ENCODE measurements around the gene ULK1.
"Not testable (repeated sequence)": the region's sequence is repeated elsewhere in the genome, so short reads cannot be mapped to it uniquely, and the experiment has no call there.

ULK1 gene

DNA sequence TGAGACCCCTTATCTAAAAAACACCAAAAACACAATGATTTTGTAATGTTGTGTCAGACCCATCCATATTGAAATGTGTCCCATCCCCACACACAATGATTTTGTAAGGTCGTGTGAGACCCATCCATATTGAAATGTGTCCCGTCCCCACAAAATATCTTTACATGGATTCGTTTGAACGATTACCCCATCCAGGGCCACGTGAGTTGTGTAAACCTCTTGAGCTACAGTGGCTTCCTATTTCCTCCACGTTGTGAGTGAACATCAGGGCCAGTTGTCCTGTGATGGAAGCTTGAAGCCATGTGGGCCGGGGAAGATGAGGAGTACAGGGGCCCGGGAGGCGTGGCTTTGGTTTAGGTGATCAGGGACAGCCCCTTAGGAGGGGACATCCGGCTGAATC lies 27.0 kb upstream of the ULK1 start:
- no peak overlapping the region for H3K4me3 Mint-ChIP-seq
- ATAC-seq (replicated peaks) (no peak), DNase-seq (no peak)
- peaks cover 0 to 2% of the 10 kb centered on the region in 2 donors for H3K4me1 Mint-ChIP-seq (ENCODE audit: low read depth in 2 of 2)
- no peak overlapping the region for H3K27ac Mint-ChIP-seq
- H3K27me3 Mint-ChIP-seq: peaks cover 0 to 8% of the 10 kb centered on the region in 2 donors
- H3K36me3 Mint-ChIP-seq (ENCODE audit: insufficient read depth): peaks cover 3% of the 10 kb centered on the region
- no peaks in the 10 kb centered on the region for H3K9me3 Mint-ChIP-seq

DNA sequence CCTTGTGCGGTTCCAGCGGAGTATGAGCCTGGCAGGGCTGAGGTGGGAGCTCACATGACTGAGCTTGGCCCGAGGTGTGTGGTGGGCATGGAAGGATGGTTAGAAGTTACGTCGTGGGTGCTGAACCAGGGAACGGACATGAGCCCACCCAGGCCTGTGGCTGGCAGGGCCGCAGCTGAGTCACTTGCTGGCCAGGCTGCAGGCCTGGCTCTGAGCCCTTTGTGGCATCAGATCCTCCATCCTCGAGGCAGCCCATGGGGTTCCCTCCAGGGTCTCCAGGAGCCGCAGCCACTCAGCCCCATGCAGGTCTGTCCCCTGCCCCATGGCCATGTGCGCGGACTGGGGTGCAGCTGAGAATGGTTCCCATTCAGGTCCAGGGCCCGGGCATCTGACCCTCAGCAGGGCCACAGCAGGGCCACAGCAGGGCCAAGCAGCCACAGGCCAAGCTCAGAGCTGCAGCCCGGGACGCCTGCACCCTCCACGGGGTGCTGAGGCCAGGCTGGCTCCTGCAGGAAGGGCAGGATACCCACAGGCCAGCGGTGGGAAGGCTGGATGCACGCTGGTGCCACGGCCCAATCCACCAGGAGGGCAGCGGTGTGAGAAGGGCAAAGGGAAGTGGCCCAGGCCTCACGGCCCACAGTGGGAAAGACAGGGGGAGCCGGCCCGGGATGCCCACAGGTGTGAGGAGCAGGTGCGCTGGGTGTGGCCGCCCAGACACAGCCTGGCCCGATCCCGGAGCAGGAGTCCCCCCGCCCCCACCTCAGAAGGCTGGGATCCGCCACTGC lies 26.3 kb upstream of the ULK1 start:
- H3K27ac Mint-ChIP-seq: no peak overlapping the region
- ATAC-seq (replicated peaks): no peak
- no peaks in the 10 kb centered on the region for H3K9me3 Mint-ChIP-seq
- no peak for DNase-seq
- peaks cover 0 to 11% of the 10 kb centered on the region in 2 donors for H3K27me3 Mint-ChIP-seq
- peaks cover 3% of the 10 kb centered on the region for H3K36me3 Mint-ChIP-seq (ENCODE audit: insufficient read depth)
- peaks cover 0 to 2% of the 10 kb centered on the region in 2 donors for H3K4me1 Mint-ChIP-seq (ENCODE audit: low read depth in 2 of 2)
- H3K4me3 Mint-ChIP-seq: no peak overlapping the region

DNA sequence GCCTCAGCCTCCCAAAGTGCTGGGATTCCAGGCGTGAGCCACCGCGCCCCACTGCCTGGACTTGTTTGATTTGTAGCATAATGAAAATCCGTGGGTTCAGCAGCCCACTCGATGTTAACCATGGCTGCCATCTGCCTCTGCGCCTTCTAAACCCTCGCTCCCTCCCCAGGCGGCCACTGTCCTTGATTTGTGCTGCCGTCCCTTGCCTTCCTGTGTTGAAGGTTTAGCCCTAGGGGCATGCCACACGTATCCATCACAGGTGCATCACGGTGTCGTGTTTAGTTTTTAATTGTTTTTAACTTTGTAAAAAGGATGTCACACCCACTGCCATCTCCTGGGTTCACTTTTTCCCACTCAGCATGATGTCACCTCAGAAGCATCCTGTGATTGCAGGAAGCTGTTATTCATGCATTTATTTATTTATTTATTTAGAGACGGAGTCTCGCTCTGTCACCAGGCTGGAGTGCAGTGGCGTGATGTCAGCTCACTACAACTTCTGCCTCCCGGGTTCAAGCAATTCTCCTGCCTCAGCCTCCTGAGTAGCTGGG lies 24.5 kb upstream of the ULK1 start:
- Mint-ChIP-seq H3K27ac (peak overlapping the region in 1 of 2 donors; percentile 19), H3K4me1 (ENCODE audit: low read depth in 2 of 2) (peaks cover 0 to 2% of the 10 kb centered on the region in 2 donors), H3K36me3 (ENCODE audit: insufficient read depth) (no peaks in the 10 kb centered on the region), H3K9me3 (no peaks in the 10 kb centered on the region), H3K4me3 (no peak overlapping the region), H3K27me3 (peaks cover 0 to 17% of the 10 kb centered on the region in 2 donors)
- no peak for ATAC-seq (replicated peaks)
- DNase-seq: no peak

DNA sequence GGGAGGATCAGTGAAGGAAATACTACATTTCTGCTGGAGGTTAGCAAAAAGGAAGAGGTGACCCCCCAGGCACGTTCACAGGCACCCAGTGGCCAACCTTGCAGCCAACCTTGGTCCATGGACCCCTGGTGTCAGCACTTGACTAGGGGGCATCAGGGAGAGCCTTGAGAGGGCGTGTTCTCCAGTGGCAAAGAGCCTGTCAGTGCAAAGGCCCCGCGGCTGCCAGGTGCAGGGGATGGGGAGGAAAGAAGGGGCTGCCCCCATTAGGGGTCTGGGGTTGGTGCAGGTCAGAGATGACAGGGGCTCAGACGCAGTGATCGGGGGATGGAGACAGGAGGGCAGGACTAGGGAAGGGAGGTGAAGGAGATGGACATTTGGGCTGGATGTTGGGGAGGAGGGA lies 22.7 kb upstream of the ULK1 start:
- DNase-seq (no peak), ATAC-seq (replicated peaks) (no peak)
- H3K4me1 Mint-ChIP-seq (ENCODE audit: low read depth in 2 of 2): peaks cover 0 to 2% of the 10 kb centered on the region in 2 donors
- H3K4me3 Mint-ChIP-seq: no peak overlapping the region
- H3K27me3 Mint-ChIP-seq: peaks cover 0 to 17% of the 10 kb centered on the region in 2 donors
- H3K36me3 Mint-ChIP-seq (ENCODE audit: insufficient read depth): no peaks in the 10 kb centered on the region
- no peak overlapping the region for H3K27ac Mint-ChIP-seq
- H3K9me3 Mint-ChIP-seq: no peaks in the 10 kb centered on the region

DNA sequence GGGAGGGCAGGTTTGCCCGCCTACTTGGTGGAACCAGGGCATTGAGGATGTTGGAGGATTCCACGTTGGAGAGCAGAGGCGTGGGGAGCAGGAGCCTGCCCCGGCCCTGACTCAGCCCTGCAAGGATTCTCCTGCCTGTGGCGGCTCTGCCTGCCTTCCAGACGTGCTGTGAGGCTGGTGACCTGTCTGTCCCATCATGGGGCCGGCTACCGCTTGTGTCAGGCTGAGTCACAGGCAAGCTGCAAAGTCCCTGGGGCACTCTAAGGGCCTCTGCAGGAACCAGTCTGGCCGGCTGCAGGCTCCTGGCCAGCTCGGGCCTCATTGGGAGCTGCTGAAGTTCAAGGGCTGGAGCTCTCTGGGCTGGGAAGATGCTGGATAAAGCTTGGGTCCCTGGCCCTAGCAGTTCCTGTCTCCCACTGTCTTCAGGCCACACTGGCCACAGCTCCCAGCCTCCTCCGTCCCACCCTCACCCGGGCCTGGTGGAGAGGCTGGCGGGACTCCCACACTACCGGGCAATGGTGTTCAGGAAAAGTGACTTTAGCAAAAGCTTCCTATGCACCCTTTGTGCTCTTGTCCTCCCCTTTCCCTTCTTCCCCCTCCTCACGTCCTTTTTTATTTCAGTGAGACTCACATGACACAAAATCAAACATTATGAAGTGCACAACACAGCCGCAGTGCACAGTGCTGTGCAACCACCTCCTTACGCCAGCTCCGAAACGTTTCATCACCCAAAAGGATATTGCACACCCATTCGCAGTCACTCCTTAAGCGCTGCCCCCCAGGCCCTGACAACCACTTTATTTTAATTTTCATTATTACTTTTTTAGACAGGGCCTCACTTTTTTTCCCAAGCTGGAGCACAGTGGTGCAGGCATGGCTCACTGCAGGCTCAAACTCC lies 22.0 kb upstream of the ULK1 start:
- no peak overlapping the region for H3K27ac Mint-ChIP-seq
- peaks cover 0 to 19% of the 10 kb centered on the region in 2 donors for H3K27me3 Mint-ChIP-seq
- ATAC-seq (replicated peaks) (no peak), DNase-seq (no peak)
- peaks cover 0 to 2% of the 10 kb centered on the region in 2 donors for H3K4me1 Mint-ChIP-seq (ENCODE audit: low read depth in 2 of 2)
- H3K9me3 Mint-ChIP-seq: no peaks in the 10 kb centered on the region
- no peak overlapping the region for H3K4me3 Mint-ChIP-seq
- H3K36me3 Mint-ChIP-seq (ENCODE audit: insufficient read depth): no peaks in the 10 kb centered on the region

DNA sequence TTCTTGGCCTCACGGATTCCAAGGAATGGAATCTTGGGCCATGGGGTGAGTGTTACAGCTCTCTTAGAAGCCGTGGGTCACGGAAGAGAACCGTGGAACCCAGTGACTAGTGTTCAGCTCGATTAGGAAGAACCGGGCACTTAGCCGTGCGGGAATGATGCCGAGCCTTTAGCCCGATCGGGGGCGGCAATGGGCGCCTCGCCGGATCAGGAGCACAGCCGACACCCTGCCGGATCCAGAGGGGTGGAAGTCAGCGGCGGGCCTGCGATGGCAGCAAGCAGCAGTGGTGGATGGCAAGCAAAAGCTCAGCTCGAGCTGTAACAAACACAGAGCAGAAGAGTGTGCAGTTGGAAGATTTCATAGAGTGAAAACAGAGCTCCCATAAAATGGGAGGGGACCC lies 21.1 kb upstream of the ULK1 start:
- Mint-ChIP-seq H3K27me3 (peaks cover 0 to 27% of the 10 kb centered on the region in 2 donors), H3K9me3 (no peaks in the 10 kb centered on the region), H3K4me1 (ENCODE audit: low read depth in 2 of 2) (peaks cover 0 to 2% of the 10 kb centered on the region in 2 donors), H3K27ac (no peak overlapping the region), H3K4me3 (no peak overlapping the region), H3K36me3 (ENCODE audit: insufficient read depth) (peaks cover 2% of the 10 kb centered on the region)
- DNase-seq (no peak), ATAC-seq (replicated peaks) (no peak)

DNA sequence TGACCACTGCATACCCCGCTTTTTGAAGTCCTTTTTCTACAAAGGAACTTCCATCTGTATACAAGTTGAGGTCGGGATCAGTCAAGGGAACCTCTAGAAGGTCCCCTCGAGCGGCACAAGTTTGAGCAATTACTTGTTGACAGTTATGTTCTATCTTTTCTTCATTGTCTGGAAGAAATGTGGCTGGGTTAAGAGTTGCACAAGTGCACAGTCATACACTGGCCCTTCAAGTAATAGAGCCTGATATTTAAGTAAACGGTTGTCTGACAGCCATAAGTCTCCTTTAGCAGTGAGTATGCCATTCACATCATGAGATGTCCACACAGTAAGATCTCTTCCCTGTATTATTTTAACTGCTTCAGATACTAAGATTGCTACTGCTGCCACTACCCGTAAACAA lies 19.4 kb upstream of the ULK1 start:
- not testable (repeated sequence) for DNase-seq

DNA sequence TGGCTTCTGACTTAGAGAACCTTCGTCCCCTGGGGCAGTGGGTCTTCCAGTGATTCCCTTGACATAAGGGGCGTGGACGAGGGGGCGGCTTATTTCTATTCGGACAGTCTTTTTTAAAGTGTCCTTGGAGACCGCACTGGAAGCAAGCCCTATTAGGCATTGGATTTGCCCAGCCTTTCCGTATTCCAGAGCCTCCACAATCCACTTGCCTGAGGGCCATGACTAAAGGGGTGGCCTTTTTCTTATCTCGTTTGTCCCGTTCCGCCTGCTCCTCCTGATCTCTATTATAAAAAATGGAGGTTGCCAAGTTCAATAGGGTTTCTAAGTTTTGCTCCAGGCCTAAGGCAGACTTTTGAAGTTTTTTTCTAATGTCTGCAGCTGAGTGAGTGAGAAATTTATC lies 17.2 kb upstream of the ULK1 start:
- not testable (repeated sequence) for DNase-seq; ATAC-seq (replicated peaks); H3K27ac Mint-ChIP-seq; H3K9me3 Mint-ChIP-seq; H3K4me3 Mint-ChIP-seq; H3K36me3 Mint-ChIP-seq (ENCODE audit: insufficient read depth); H3K4me1 Mint-ChIP-seq (ENCODE audit: low read depth in 2 of 2)
- peaks cover 0 to 47% of the 10 kb centered on the region in 2 donors for H3K27me3 Mint-ChIP-seq

More for the DNA sequence above, 19.4 kb upstream of the ULK1 start:
- not testable (repeated sequence) for ATAC-seq (replicated peaks); H3K9me3 Mint-ChIP-seq; H3K36me3 Mint-ChIP-seq (ENCODE audit: insufficient read depth); H3K27ac Mint-ChIP-seq; H3K4me3 Mint-ChIP-seq; H3K4me1 Mint-ChIP-seq (ENCODE audit: low read depth in 2 of 2)
- peaks cover 0 to 37% of the 10 kb centered on the region in 2 donors for H3K27me3 Mint-ChIP-seq

DNA sequence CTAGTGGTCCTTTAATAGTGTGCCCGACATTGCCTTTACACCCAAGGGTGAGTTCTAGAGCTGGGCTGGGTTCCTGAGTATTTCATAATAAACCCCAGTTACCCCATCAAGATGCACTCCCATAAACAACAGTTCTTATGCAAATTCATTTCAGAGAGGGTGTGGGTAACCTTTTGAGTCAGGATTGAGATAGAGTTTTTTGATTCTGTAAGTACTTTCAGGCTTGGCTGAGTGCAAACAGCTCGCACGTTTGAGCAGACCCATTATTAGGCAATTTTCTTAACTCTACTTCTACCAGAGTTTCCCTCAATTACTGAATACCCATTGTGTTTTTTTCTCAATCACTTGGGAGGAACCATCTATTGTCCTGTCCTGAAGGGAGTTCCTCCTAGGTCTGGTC lies 16.0 kb upstream of the ULK1 start:
- ATAC-seq (replicated peaks); H3K4me1 Mint-ChIP-seq (ENCODE audit: low read depth in 2 of 2); H3K4me3 Mint-ChIP-seq; H3K27ac Mint-ChIP-seq; DNase-seq; H3K9me3 Mint-ChIP-seq; H3K36me3 Mint-ChIP-seq (ENCODE audit: insufficient read depth): not testable (repeated sequence)
- H3K27me3 Mint-ChIP-seq: peaks cover 0 to 48% of the 10 kb centered on the region in 2 donors

DNA sequence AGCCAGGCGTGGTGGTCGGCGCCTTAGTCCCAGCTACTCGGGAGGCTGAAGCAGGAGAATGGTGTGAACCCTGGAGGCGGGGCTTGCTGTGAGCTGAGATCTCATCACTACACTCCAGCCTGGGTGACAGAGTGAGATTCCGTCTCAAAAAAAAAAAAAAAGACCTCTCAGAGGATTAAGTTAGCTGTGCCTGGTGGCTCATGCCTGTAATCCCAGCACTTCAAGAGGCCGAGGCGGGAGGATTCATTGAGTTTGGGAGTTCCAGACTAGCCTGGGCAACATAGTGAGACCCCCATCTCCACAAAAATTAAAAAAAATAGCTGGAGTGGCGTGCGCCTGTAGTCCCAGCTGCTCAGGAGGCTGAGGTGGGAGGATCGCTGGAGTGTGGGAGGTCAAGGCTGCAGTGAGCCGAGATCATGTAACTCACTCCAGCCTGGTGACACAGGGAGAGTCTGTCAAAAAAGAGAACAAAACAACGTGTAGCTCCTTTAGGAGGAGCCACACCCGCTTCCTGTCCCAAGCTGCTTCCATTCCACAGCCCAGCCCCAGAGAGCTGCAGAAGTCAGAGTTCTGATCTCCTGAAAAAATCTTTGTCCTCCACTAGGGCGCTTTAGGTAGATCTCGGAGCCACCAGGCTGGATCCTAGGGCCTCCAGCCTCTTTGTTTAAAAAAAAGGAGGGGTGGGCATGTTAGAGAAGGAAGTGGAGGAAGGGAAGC lies 11.5 kb upstream of the ULK1 start:
- Mint-ChIP-seq H3K27ac (no peak overlapping the region), H3K4me1 (ENCODE audit: low read depth in 2 of 2) (peaks cover 0 to 5% of the 10 kb centered on the region in 2 donors), H3K9me3 (no peaks in the 10 kb centered on the region), H3K36me3 (ENCODE audit: insufficient read depth) (no peaks in the 10 kb centered on the region), H3K27me3 (peaks cover 0 to 38% of the 10 kb centered on the region in 2 donors), H3K4me3 (no peak overlapping the region)
- no peak for DNase-seq
- no peak for ATAC-seq (replicated peaks)

GRCh38 chr12:131883521-131883900 lies 10.9 kb upstream of the ULK1 start:
- Mint-ChIP-seq H3K4me1 (ENCODE audit: low read depth in 2 of 2) (peaks cover 0 to 6% of the 10 kb centered on the region in 2 donors), H3K27ac (no peak overlapping the region), H3K9me3 (no peaks in the 10 kb centered on the region), H3K27me3 (peaks cover 0 to 34% of the 10 kb centered on the region in 2 donors), H3K36me3 (ENCODE audit: insufficient read depth) (no peaks in the 10 kb centered on the region), H3K4me3 (no peak overlapping the region)
- DNase-seq (no peak), ATAC-seq (replicated peaks) (no peak)

- ATAC-seq (replicated peaks); H3K36me3 Mint-ChIP-seq (ENCODE audit: insufficient read depth); H3K4me3 Mint-ChIP-seq; H3K4me1 Mint-ChIP-seq (ENCODE audit: low read depth in 2 of 2); H3K9me3 Mint-ChIP-seq; H3K27ac Mint-ChIP-seq; DNase-seq: not testable (repeated sequence)
- peaks cover 0 to 25% of the 10 kb centered on the region in 2 donors for H3K27me3 Mint-ChIP-seq
These were observed 9.3 kb upstream of the ULK1 start for GRCh38 chr12:131885076-131885475.

DNA sequence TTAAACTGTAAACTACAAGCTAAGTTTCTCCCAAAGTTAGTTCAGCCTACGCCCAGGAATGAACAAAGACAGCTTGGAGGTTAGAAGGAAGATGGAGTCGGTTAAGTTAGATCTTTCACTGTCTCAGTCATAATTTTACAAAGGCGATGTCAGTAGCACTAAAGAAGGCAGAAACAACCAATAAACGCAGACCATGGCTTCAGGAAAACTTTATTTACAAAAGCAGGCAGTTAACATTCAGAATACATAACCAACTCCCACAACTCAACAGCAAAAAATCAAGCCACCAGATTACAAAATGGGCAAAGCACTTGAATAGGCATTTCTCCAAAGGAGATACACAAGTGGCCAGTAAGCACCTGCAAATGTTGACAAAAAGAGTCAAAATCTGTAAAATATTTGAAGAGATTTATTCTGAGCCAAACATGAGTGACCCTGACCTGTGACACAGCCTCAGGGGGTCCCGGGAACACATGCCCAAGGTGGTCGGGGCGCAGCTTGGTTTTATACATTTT lies 8.8 kb upstream of the ULK1 start:
- no peak overlapping the region for H3K27ac Mint-ChIP-seq
- no peaks in the 10 kb centered on the region for H3K36me3 Mint-ChIP-seq (ENCODE audit: insufficient read depth)
- H3K9me3 Mint-ChIP-seq: no peaks in the 10 kb centered on the region
- DNase-seq: no peak
- ATAC-seq (replicated peaks): no peak
- H3K27me3 Mint-ChIP-seq: peaks cover 0 to 19% of the 10 kb centered on the region in 2 donors
- no peak overlapping the region for H3K4me3 Mint-ChIP-seq
- H3K4me1 Mint-ChIP-seq (ENCODE audit: low read depth in 2 of 2): peaks cover 0 to 2% of the 10 kb centered on the region in 2 donors

Data from effector memory CD8-positive, alpha-beta T cell (primary cell).